ENCODE measurements around the gene ZNF512.

DNA sequence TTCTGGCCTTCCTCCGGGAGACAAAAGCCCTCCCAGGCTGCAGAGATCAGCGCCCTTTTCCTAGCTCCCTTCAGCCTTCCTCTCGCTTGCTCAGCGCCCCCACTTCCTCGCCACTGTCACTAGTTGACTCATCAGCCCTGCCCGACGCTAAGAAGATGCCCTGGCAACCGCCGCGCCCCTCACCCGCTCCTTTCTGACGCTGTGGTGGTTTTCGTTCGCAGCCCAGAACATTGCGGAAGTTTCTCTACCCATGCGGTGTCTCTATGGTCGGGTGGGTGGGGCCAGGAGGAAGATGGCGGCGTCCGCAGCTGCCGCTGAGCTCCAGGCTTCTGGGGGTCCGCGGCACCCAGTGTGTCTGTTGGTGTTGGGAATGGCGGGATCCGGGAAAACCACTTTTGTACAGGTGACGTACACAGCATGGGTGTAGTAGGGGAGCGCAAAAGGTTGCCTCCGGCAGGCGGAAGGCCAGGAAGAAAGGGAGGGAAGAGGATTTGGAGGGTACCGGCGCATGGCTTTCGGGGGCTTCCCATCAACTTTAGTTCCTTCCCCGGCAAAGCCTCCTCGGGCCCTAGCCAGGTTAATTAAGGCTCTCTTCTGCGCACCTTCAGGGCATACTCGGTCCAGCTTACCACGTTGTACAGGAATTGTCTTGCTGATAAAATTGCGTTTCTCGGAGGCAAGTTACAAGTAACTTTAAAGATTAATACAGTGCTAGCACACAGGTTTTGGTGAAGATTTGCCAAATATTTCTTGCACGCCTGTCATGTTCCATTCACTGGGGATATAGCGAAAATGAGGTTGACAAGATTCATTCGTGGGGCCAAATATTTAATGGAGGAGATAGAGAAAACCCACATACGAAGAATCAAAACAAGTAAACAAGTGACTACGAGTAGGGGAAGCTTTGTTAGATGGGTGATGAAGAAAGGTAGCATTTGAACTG is 46.2 kb downstream of the ZNF512 start, which contains the start of the genes CCDC121 and GPN1:
- TF ChIP-seq, protein P1, sequence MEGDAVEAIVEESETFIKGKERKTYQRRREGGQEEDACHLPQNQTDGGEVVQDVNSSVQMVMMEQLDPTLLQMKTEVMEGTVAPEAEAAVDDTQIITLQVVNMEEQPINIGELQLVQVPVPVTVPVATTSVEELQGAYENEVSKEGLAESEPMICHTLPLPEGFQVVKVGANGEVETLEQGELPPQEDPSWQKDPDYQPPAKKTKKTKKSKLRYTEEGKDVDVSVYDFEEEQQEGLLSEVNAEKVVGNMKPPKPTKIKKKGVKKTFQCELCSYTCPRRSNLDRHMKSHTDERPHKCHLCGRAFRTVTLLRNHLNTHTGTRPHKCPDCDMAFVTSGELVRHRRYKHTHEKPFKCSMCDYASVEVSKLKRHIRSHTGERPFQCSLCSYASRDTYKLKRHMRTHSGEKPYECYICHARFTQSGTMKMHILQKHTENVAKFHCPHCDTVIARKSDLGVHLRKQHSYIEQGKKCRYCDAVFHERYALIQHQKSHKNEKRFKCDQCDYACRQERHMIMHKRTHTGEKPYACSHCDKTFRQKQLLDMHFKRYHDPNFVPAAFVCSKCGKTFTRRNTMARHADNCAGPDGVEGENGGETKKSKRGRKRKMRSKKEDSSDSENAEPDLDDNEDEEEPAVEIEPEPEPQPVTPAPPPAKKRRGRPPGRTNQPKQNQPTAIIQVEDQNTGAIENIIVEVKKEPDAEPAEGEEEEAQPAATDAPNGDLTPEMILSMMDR (IDR thresholded peaks at IDR 0.05), result no peak
- peak; percentile 35 to 74 for TF ChIP-seq POLR2A (IDR thresholded peaks at IDR 0.05)

Data from suprapubic skin (tissue), 3 donors.